22Rv1 (cell line): ENCODE results near the gene N4BP2.

Experiments
- ZFX ChIP-seq: fragments of 450-650 bp; IDR thresholded peaks from 2 replicates; pipeline ENCODE4 v1.6.1; 2017; ENCODE audit warnings: antibody characterized with exemption, borderline replicate concordance
- TF ChIP-seq, protein P1 (sequence below): fragments of 450-650 bp; IDR thresholded peaks from 2 replicates; pipeline ENCODE4 v1.5.1; 2017; ENCODE audit warnings: mild to moderate bottlenecking

DNA sequence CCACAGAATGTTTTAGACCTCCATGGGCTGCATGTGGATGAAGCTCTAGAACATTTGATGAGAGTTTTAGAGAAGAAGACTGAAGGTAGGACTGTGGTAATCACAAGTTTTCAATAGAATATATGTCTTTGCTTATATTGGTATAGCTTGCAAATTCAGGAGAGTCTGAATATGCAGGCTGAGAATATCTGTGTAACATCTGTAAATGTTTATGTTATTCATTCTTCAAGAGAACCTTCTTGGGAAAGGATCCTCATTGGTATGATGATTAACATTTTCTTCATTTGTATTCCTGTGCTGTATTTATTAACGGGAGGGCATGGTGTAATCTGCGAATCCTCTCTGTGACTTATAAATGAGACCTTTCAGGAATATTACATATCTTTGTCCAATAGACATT, 88.1 kb downstream of the N4BP2 start:
- TF ChIP-seq, protein P1, sequence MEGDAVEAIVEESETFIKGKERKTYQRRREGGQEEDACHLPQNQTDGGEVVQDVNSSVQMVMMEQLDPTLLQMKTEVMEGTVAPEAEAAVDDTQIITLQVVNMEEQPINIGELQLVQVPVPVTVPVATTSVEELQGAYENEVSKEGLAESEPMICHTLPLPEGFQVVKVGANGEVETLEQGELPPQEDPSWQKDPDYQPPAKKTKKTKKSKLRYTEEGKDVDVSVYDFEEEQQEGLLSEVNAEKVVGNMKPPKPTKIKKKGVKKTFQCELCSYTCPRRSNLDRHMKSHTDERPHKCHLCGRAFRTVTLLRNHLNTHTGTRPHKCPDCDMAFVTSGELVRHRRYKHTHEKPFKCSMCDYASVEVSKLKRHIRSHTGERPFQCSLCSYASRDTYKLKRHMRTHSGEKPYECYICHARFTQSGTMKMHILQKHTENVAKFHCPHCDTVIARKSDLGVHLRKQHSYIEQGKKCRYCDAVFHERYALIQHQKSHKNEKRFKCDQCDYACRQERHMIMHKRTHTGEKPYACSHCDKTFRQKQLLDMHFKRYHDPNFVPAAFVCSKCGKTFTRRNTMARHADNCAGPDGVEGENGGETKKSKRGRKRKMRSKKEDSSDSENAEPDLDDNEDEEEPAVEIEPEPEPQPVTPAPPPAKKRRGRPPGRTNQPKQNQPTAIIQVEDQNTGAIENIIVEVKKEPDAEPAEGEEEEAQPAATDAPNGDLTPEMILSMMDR, result no peak
- no peak for TF ChIP-seq ZFX
